ENCODE data around the gene AGPAT3.

AGPAT3 gene

DNA sequence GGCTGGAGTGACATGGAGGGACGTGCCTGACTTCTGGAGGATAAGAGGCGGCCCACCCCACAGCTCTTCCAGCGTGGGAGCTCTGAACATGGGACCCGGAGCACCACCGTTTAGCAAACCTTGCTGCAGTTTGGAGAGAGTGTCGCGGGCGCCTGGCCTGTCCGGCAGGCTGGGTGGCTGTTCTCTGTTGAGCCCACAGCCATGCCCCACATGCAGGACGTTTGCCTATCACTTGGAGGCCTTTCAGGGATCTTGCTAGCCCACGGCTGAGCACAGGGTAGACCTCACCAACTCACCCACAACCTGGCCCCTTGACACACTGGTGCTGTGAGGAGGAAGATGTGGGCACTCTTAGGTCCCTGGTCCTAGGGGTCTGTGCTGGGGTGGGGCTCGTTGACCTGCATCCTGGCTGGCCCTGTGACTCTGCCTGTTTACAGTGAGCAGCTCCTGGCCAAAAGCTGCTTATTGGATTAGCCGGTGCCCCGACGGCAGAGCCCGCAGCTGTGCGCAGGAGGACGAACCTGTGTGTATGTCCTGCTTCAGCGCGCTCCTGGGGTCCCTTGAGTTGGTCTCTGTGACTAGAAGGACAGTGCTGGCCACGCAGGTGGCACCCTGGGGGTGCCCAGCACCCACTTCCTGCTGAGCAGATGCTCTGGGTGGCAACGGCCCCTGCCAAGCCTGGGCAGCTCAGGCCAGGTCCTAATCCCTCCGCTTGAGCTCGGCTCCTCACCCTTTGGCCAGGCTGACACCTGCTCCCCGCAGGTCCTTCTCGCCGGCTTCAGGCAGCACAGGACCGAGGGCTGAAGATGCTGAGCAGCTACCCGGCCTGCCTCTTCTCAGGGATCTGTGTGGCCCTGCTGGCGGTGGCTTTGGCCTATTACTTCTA, 74.7 kb downstream of the AGPAT3 start:
- DNase-seq: no peak

GRCh38 chr21:43940329-43941050, 75.5 kb downstream of the AGPAT3 start:
- no peak for DNase-seq

- DNase-seq: no peak
Measured at GRCh38 chr21:43942201-43942600, 77.2 kb downstream of the AGPAT3 start.

DNA sequence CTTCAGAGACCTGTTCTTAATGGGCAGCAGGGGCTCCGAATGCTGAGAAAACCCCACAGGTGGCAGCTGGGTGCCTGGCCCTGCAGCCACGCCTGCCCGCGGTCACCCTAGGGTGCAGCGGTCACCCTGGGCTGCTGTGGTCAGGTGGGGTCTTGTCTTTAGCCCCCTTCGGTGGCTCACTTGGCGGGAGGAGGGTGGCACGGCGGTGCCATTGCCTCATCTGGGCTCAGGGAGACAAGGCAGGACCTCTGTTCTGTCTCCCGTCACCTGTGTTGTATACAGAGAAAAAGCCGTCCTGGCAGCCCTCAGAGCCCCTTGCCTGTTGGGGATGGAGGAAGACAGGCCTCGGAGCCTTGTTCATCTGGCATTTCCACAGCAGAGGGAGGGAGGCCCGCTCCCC, 77.6 kb downstream of the AGPAT3 start:
- no peak for DNase-seq

DNA sequence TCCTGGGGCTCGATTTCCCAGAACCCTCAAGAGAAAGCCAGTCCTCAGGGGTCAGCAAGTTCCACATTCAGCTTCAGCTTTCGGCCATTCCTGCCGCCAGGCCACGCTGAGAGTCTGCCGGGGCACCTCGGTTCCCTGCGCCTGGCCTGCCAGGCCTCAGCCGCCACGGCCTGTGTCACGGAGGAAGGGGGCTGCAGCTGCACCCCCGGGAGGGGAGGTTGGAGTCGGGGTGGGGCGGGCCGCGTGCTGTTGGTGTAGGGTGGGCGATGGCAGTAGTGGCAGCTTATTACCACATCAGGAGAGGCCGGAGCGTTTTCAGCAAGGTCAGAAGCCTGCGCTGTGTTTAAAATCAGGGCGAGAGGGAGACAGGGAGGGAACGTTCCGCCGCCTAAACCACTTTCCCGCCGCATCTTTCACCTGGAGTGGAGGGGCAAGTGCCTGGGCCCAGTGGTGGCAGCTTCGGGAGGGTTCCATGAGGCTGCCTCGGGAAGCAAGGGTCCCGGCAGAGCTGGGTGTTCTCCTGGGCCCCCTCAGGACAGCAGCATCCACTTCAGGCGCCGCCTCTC, 78.6 kb downstream of the AGPAT3 start:
- DNase-seq: no peak

DNA sequence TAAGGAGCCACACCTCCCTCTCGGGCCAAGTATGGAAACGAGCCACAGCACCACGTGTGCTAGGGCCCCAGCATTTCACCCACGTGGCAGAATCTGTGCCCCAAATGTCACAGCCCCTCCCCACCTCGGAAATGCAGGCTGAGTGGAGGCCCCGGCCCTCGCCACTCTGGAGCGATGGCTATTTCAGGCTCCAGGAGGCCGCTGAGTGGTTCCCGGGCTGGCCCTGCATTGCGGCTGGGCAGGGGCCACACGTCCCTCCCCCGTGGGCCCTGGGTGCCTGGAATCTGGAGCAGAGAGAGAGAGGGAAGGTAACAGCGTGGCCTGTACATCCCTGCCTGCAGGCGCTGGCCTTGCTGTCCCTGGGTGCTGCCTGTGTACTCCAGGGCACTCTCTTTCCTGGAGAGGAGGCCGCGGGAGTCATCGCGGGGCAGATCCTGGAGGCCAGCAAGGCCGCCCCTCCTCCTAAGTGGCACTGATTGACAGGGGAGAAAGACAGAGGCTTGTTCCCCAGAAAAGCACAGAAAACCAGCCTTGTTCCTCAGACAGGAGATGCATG, 79.1 kb downstream of the AGPAT3 start:
- no peak for DNase-seq

DNA sequence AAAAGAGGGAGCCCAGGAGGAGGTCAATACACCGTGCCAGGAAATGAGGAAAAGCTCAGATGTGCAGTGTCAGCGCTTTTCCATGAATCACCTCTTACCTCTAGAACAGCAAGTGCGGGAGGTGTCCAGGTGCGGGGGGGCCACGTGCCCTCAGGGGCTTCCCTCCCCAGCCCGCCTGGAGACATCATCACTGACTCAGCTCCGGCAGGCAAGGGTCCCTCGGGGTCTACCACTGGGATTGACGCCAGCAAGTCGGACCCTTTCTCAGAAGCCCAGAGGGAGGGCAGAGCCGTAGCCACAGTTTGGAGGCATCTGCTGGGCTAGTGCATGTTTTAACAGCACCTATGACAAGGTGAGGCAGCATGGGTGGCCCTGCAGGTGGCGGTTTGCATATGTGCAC, 79.7 kb downstream of the AGPAT3 start:
- DNase-seq: no peak

GRCh38 chr21:43948740-43949498, 83.9 kb downstream of the AGPAT3 start:
- DNase-seq: no peak

- DNase-seq: no peak
Measured at GRCh38 chr21:43949499-43950208, 84.6 kb downstream of the AGPAT3 start.

GRCh38 chr21:43950481-43950880, 85.5 kb downstream of the AGPAT3 start:
- DNase-seq: no peak

DNA sequence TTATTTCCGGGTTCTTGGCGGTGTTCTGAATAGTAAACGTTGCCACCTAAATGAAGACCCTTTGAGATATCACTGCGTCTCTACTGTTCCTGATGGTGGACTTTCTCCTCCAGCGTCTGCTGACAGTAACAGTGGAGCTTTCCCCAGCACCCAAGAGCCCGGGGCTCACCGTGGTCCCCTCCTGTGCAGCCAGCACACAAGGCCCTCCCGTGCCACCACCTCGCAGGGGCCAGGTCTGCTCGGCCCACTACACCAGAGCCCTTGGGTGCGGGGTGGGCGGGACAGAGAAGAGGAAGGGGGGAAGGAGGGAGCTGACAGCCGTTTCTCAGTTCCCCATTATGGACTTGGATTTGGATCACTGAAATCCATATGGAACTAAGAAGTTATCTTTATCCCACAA, 85.9 kb downstream of the AGPAT3 start:
- no peak for DNase-seq

GRCh38 chr21:43951911-43952703, 87.1 kb downstream of the AGPAT3 start:
- no peak for DNase-seq

- DNase-seq: no peak
Measured at GRCh38 chr21:43953021-43953420, 88.0 kb downstream of the AGPAT3 start.

GRCh38 chr21:43954042-43954441, 89.0 kb downstream of the AGPAT3 start:
- no peak for DNase-seq

GRCh38 chr21:43954896-43955295, 89.9 kb downstream of the AGPAT3 start:
- DNase-seq: no peak

DNA sequence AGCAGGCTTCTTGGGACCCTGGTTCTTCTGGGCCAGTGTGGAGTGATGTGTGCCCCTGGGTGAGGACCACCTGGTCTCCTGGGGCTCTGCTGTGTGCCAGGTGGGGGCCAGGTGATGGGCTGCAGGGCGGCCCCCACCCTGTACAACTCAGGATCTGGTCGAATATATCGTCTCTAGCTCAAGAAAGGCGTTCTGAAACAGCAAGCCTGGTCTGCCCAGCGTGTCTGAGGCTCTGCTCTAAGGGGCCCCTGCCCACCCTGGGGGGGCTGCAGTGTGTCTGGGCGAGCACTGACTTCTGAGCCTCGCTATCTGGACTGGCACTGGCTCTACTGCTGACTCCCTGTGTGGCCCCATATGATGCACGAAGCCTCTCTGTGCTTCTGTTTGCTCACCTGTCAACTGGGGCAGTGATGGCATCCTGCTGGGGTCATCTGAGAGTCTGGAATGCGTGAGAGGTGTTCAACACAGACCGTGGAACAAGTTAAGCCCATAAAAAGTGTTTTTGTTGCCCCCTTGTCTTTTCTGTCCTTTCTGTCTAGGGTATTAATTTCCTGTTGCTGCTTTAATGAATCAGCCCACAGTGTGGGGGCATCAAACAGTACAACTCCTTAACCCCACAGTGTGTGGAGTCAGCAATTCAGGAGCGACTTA, 91.1 kb downstream of the AGPAT3 start:
- DNase-seq: no peak

GRCh38 chr21:43956670-43957035, 91.6 kb downstream of the AGPAT3 start:
- no peak for DNase-seq

- DNase-seq: no peak
Measured at GRCh38 chr21:43957128-43957571, 92.1 kb downstream of the AGPAT3 start.

GRCh38 chr21:43957611-43958362, 92.8 kb downstream of the AGPAT3 start:
- no peak for DNase-seq
